Smooth muscle cell (in vitro differentiated cells): Measurements from ENCODE around the gene SORCS1. TPM values are rescaled to one million over a fixed set of nuclear protein-coding genes. Genes with fewer than 3 reads are reported as not detected.
A peak's percentile ranks its signal among the peaks of the same experiment; 100 is the strongest.

Experiments
- DNase-seq: peaks from one replicate; lab custom pipeline; 2025; ENCODE audit not compliant: unreplicated experiment; lab: John Stamatoyannopoulos, UW
- H2AFZ ChIP-seq: fragments of 200-600 bp; sonication (generic); 2 replicates; pipeline ENCODE4 v1.6.0; 2016; ENCODE audit warnings: antibody characterized with exemption, low read depth, mild to moderate bottlenecking
- H3F3A ChIP-seq: fragments of 200-600 bp; sonication (generic); 2 replicates; pipeline ENCODE4 v1.6.0; 2017; ENCODE audit warnings: antibody characterized with exemption, low read depth
- H3K27ac ChIP-seq: fragments of 200-600 bp; sonication (generic); 2 replicates; pipeline ENCODE4 v1.5.1; 2016; ENCODE audit warnings: low read depth, mild to moderate bottlenecking
- H3K27me3 ChIP-seq: fragments of 200-600 bp; sonication (generic); 2 replicates; pipeline ENCODE4 v1.6.1; 2016; ENCODE audit warnings: low read depth, mild to moderate bottlenecking
- H3K36me3 ChIP-seq: fragments of 200-600 bp; sonication (generic); 2 replicates; pipeline ENCODE4 v1.5.1; 2016; ENCODE audit warnings: low read depth
- H3K4me1 ChIP-seq: fragments of 200-600 bp; sonication (generic); 2 replicates; pipeline ENCODE4 v1.5.1; 2016; ENCODE audit warnings: low read depth
- H3K4me2 ChIP-seq: fragments of 200-600 bp; sonication (generic); 2 replicates; pipeline ENCODE4 v1.6.0; 2016; ENCODE audit warnings: mild to moderate bottlenecking
- H3K4me3 ChIP-seq: fragments of 200-600 bp; sonication (generic); 2 replicates; pipeline ENCODE4 v1.5.1; 2016; ENCODE audit warnings: mild to moderate bottlenecking
- H3K79me2 ChIP-seq: fragments of 200-600 bp; sonication (generic); 2 replicates; pipeline ENCODE4 v1.6.0; 2016; ENCODE audit warnings: low read depth, mild to moderate bottlenecking
- H3K9ac ChIP-seq: fragments of 200-600 bp; sonication (generic); 2 replicates; pipeline ENCODE4 v1.6.0; 2016; ENCODE audit warnings: low read depth
- H3K9me3 ChIP-seq: fragments of 200-600 bp; sonication (generic); replicated peaks from 2 replicates; pipeline ENCODE4 v1.5.1; 2016; ENCODE audit warnings: low read depth
- H4K20me1 ChIP-seq: fragments of 200-600 bp; sonication (generic); 2 replicates; pipeline ENCODE4 v1.6.0; 2016; ENCODE audit warnings: low read depth
- WGBS: methylation state at CpG from one replicate; pipeline ENCODE4 v1.1.7; 2016; ENCODE audit warnings: low lambda C conversion rate; 5-methylcytosine and 5-hydroxymethylcytosine counted together
- polyA plus RNA-seq: library from polyadenylated mRNA; unstranded; fragments of >200 nt; fragmentation: Nextera tagmentation; extraction: Ambion mirVana; gene quantifications from 2 replicates; pipeline ENCODE4 v1.2.1, GENCODE V29; 2016
- total RNA-seq: library from RNA; depleted of rRNA; stranded (reverse); fragments of >200 nt; gene quantifications from 2 replicates; pipeline ENCODE4 v1.2.3, GENCODE V29; 2014
- TF ChIP-seq, protein P1 (sequence below): fragments of 200-600 bp; sonication (generic); IDR thresholded peaks from 2 replicates; pipeline ENCODE4 v1.5.1; 2017; ENCODE audit warnings: borderline replicate concordance, mild to moderate bottlenecking, antibody characterized with exemption; ENCODE audit not compliant: insufficient read depth, poor library complexity, severe bottlenecking

SORCS1 gene
- total and polyA plus RNA-seq, 2 experiments from 2014 or later = 0.67 TPM; not detected in 1

DNA sequence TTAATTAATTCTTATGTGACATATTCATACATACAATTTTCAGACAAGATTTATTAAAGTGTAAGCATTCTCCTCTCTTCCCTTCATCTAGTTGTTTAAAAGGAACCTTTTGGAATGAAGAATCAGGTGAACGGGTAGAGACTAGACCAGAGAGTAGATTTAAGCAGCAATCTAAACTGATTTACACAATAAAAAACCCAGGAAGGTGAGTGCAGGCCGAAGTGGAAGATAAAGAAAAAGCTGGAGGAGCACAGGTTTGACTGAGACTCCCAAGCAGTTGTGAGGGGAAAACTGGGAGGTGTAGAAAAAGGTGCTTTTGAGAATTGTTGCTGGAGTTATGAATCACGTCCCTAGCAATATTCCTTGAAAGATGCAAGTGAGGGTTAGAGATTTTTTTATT is 601.1 kb downstream of the SORCS1 start:
- H3K4me3 ChIP-seq = no peak overlapping the region
- H3K4me1 ChIP-seq = no peaks in the 10 kb centered on the region
- no peak overlapping the region for H3K9ac ChIP-seq
- no peaks in the 10 kb centered on the region for H3K9me3 ChIP-seq
- no peaks in the 10 kb centered on the region for H3K79me2 ChIP-seq
- H2AFZ ChIP-seq = no peak overlapping the region
- H3K27me3 ChIP-seq = no peaks in the 10 kb centered on the region
- WGBS = 63% methylated on average over 3 of the region's 3 CpGs
- H3F3A ChIP-seq = no peaks in the 10 kb centered on the region
- TF ChIP-seq, protein P1, sequence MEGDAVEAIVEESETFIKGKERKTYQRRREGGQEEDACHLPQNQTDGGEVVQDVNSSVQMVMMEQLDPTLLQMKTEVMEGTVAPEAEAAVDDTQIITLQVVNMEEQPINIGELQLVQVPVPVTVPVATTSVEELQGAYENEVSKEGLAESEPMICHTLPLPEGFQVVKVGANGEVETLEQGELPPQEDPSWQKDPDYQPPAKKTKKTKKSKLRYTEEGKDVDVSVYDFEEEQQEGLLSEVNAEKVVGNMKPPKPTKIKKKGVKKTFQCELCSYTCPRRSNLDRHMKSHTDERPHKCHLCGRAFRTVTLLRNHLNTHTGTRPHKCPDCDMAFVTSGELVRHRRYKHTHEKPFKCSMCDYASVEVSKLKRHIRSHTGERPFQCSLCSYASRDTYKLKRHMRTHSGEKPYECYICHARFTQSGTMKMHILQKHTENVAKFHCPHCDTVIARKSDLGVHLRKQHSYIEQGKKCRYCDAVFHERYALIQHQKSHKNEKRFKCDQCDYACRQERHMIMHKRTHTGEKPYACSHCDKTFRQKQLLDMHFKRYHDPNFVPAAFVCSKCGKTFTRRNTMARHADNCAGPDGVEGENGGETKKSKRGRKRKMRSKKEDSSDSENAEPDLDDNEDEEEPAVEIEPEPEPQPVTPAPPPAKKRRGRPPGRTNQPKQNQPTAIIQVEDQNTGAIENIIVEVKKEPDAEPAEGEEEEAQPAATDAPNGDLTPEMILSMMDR = no peak
- no peak for DNase-seq
- no peaks in the 10 kb centered on the region for H4K20me1 ChIP-seq
- H3K27ac ChIP-seq = no peak overlapping the region
- no peaks in the 10 kb centered on the region for H3K36me3 ChIP-seq
- H3K4me2 ChIP-seq = no peak overlapping the region

DNA sequence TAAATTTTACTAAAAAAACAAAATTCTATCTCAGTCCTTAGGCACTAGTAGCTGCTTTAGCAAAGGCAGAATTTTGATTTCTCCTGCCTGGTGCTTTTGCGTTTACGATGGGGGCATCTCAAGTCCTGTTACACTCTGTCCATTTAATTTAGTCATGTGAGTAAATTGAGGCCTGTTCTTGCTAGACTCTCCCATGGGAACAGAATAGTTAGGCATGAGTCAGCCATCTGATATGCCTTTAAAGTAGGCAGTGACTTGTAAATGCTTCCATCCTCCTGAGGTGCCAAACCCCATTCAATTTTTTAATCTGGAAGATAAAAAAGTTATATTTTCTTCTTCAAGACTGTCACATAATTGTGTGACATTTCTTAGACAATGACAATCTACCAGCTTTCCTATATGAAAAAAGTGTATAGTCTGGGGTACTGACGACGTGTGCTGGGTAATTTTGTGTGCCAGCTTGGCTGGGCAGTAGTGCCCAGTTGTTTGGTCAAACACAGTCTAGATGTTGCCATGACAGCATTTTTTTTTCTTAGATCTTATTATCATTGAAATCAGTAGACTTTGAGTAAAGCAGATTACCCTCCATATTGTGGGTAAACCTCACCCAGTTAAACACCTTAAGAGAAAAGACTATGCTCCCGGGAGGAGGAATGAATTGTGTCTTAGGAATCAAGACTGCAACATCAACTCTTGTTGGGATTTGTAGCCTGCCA is 603.4 kb downstream of the SORCS1 start:
- WGBS = 71% methylated on average over 5 of the region's 5 CpGs
- no peak overlapping the region for H3K27ac ChIP-seq

DNA sequence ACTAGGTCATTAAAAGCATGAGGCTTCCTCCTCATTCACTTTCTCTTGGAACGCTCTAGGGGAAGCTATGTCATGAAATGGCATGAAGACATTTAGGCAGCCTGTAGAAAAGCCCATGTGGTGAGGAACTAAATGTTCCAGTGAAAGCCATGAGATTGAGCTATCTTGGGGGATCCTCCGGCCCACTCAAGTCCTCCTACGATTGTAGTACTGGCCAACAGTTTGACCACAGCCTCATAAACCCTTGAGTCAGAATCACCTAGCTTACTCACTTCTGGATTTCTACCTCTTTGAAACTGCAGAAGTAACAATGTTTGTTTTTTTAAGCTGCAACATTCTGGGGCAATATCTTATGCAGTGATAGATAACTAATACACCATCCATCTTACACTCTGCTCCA is 605.1 kb downstream of the SORCS1 start:
- H3F3A ChIP-seq = peaks cover 4% of the 10 kb centered on the region
- H3K4me1 ChIP-seq = no peaks in the 10 kb centered on the region
- no peaks in the 10 kb centered on the region for H3K79me2 ChIP-seq
- 39% methylated on average over 3 of the region's 3 CpGs for WGBS
- H3K9ac ChIP-seq = no peak overlapping the region
- no peak for DNase-seq
- no peak overlapping the region for H3K4me3 ChIP-seq
- H3K27me3 ChIP-seq = no peaks in the 10 kb centered on the region
- H4K20me1 ChIP-seq = no peaks in the 10 kb centered on the region
- no peak overlapping the region for H2AFZ ChIP-seq
- H3K27ac ChIP-seq = peak overlapping the region; percentile 35
- H3K4me2 ChIP-seq = no peak overlapping the region
- H3K9me3 ChIP-seq = no peaks in the 10 kb centered on the region
- TF ChIP-seq, protein P1 = no peak
- no peaks in the 10 kb centered on the region for H3K36me3 ChIP-seq

More for the DNA sequence above, 603.4 kb downstream of the SORCS1 start:
- DNase-seq = no peak
- TF ChIP-seq, protein P1 = no peak
- no peaks in the 10 kb centered on the region for H4K20me1 ChIP-seq
- no peaks in the 10 kb centered on the region for H3K27me3 ChIP-seq
- peaks cover 4% of the 10 kb centered on the region for H3F3A ChIP-seq
- peak overlapping the region; percentile 14 for H3K4me2 ChIP-seq
- no peak overlapping the region for H3K9ac ChIP-seq
- no peaks in the 10 kb centered on the region for H3K4me1 ChIP-seq
- H3K79me2 ChIP-seq = no peaks in the 10 kb centered on the region
- H3K36me3 ChIP-seq = no peaks in the 10 kb centered on the region
- H3K4me3 ChIP-seq = no peak overlapping the region
- no peak overlapping the region for H2AFZ ChIP-seq
- H3K9me3 ChIP-seq = no peaks in the 10 kb centered on the region
